Measurements from ENCODE around the gene NEK2. TPM values are rescaled to one million over a fixed set of nuclear protein-coding genes. Genes with fewer than 3 reads are reported as not detected.

The NEK2 gene
- total RNA-seq, 1 donor = 0.52 TPM

DNA sequence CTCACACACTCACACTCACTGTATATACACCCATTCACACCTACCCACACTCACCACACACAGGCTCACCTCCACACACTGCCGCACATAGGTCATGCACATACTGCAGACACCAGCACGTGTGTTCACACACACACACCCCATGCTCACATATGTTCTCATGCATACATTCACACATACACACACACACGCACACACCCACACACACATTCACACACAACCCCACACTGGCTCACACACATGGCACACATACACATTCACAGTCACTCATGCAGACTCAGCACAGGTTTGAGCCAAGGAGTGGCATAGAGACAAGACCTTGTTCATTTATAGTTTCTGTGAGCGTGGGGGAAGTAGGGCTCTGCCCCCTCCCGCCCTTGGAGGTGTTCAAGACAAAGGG, 55.3 kb downstream of the NEK2 start:
- no peaks in the 10 kb centered on the region for H3K4me1 ChIP-seq (ENCODE audit: insufficient read depth, low read length)
- H3K4me3 ChIP-seq (ENCODE audit: low read length) = no peak overlapping the region
- H3K27me3 ChIP-seq (ENCODE audit: insufficient read depth, low read length) = no peaks in the 10 kb centered on the region
- H3K9me3 ChIP-seq (ENCODE audit: low read depth, low read length) = no peaks in the 10 kb centered on the region

DNA sequence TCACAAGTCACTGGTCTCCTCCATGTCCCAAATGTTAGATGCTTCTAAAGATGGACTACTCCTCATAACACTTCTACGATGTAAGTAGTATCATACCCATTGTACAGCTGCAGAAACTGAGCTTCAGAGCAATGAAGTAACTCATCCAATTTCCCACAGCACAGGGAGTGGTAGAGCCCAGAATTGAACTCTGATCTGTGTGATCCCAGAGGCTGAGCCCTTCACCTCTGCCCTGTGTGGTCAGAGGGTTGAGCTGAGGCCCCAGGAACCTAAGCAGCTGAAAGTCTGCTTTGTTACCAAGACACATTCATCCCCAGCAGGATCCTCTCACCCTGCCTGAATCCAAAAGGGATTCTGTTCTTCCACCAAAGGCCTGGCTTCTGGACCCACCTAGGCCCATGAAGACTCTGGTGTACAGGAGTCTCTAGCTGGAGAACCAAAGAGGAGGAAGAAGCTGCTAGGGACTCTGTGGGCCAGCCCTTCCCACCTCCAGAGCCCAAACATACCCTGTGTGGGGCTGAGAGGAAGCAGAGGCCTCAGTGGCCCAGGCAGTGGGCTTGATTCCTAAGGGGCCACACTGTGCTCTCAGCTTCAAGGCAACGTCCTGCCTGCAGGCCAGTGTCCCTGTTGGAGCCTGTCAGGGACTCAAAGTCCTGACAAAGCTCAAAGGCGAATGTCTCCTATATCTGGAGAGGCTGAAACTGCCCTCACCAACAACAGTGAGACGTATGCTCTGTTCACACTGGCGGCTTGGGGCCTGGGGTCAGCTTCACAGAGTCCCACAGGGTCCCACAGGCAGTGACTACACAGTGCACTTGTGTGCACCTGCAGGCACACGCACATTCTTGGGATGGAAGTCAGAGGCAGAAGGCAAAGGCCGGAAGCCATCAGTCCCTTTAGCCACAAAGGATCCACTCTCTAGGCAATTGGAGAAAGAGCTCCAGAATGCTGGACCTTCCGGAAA, 56.1 kb downstream of the NEK2 start:
- no peaks in the 10 kb centered on the region for H3K27me3 ChIP-seq (ENCODE audit: insufficient read depth, low read length)
- peaks cover 6% of the 10 kb centered on the region for H3K4me1 ChIP-seq (ENCODE audit: insufficient read depth, low read length)
- H3K9me3 ChIP-seq (ENCODE audit: low read depth, low read length) = no peaks in the 10 kb centered on the region
- H3K4me3 ChIP-seq (ENCODE audit: low read length) = no peak overlapping the region

DNA sequence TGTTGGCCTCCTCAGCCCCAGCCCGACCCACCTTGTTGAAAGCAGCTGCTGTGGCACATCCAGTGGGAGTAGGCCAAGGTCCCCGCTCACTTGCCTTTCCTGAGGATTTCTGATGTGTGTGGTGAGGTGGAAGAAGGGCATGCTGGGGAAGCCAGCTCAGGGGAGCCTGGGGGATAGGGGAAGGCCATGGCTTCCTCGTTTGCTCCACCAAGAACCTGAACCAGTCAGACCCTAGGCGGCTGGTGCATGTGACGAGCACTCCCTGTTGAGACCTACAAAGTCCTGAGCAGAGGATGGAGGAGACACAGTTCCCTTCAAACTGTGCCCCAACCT, 58.5 kb downstream of the NEK2 start:
- Histone ChIP-seq H3K27me3 (ENCODE audit: insufficient read depth, low read length) (no peaks in the 10 kb centered on the region), H3K9me3 (ENCODE audit: low read depth, low read length) (no peaks in the 10 kb centered on the region), H3K4me1 (ENCODE audit: insufficient read depth, low read length) (peaks cover 30% of the 10 kb centered on the region), H3K4me3 (ENCODE audit: low read length) (no peak overlapping the region)

DNA sequence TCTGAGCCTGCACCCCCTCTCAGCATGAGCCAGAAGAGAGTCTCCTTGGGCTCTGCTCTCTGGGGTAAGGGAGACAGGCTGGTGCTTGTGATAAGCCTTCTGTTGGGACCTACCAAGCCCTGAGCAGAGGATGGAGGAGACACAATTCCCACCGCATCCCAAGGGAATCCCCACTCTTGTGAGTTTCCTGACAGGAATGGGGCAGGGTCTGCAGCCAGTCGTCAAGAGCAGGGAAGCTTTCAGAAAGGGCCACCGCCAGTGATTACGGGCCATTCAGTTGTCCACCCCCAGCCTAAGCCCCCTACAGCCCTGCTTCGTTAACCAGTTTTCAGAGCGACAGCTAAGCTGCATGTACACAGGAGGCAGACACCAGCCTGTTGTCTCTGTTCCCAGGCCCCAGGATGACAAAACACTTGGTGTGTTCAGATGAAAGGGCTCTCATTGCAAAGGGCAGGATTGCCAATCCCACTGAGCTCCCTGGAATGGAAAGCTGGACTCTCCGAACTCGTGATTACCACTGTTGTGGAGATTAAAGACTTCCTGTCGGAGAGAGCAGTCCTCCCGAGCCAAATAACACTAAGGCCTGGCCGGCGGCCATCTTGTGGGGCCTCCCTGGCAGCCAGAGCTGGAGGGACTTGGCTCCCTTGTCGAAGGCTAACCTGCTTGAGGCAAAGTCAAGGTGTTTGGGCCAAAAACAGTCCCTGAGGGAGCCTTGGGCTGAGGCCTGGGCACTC, 59.0 kb downstream of the NEK2 start:
- H3K4me1 ChIP-seq (ENCODE audit: insufficient read depth, low read length) = peaks cover 35% of the 10 kb centered on the region
- no peaks in the 10 kb centered on the region for H3K27me3 ChIP-seq (ENCODE audit: insufficient read depth, low read length)
- no peaks in the 10 kb centered on the region for H3K9me3 ChIP-seq (ENCODE audit: low read depth, low read length)
- H3K4me3 ChIP-seq (ENCODE audit: low read length) = no peak overlapping the region

DNA sequence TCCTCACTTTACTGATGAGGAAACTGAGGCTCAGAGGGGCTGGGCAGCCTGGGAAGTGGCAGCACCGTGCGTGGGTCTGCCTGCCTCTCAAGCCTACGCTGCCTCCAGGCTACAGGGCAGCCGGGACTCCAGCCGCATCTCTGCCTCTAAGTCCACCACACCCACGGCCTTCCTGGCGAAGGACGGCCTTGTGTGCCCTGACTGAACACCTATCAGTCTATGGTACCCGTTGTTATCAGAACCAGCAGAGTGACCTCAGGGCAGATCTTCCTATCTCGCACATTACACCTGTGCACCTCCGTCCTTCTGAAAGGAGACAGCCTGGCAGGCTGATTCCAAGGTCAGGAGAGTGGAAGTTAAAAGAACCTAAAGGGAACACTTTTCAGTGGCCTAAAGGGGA, 60.8 kb downstream of the NEK2 start:
- Histone ChIP-seq H3K27me3 (ENCODE audit: insufficient read depth, low read length) (no peaks in the 10 kb centered on the region), H3K9me3 (ENCODE audit: low read depth, low read length) (no peaks in the 10 kb centered on the region), H3K4me3 (ENCODE audit: low read length) (no peak overlapping the region), H3K4me1 (ENCODE audit: insufficient read depth, low read length) (peaks cover 43% of the 10 kb centered on the region)

DNA sequence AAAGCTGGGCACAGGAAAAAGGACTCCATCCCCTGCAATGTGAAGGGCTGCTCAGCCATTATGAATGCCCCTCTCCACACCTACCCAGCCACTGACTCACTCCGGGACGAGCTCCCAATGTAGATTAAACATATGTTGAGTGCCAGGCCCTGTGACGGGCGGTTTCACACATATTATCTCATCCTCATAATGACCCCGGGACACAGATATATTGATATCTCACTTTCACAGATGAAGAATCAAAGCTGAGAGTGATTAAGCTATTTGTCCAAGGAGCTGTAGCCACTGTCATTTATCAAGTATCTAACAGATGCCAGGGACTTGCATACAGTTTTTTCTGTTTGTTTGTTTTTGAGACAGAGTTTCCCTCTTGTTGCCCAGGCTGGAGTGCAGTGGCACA, 61.5 kb downstream of the NEK2 start:
- Histone ChIP-seq H3K4me3 (ENCODE audit: low read length) (no peak overlapping the region), H3K4me1 (ENCODE audit: insufficient read depth, low read length) (peaks cover 43% of the 10 kb centered on the region), H3K27me3 (ENCODE audit: insufficient read depth, low read length) (no peaks in the 10 kb centered on the region), H3K9me3 (ENCODE audit: low read depth, low read length) (no peaks in the 10 kb centered on the region)

DNA sequence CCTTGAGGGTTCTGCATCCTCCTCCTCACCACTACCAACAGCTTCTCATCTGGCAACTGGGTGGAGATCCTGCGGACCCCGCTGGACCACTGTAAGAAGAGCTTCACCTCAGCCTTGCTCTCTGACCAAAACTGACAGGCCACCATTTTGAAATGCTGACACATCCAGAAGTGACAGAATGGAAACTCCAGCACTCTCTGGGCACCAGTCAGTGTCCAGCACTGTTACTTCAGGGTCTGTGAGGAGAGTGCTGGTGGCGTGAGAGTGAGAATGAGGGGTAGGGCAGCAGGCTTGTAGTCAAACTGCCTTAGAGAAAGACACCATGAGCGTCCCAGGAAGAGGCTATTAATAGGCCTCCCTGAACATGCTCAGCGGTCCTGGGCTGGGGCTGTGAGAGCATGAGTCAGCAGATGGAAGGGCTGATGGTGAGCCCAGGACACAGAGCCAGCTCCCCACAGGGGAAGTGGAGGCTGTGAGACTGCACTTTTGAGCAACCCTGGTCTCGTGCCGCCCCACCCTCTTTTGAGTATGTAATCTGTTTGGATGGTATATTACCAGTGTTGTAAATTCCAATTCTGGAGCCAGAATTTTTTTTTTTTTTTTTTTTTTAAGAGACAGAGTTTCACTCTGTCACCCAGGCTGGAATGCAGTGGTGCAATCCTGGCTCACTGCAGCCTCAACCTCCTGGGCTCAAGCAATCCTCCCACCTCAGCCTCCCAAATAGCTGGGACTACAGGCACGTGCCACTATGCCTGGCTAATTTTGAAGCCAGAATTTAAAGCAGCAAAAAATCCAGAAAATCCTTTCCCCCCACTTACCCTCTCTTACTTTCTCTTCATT, 62.1 kb downstream of the NEK2 start:
- Histone ChIP-seq H3K27me3 (ENCODE audit: insufficient read depth, low read length) (no peaks in the 10 kb centered on the region), H3K4me3 (ENCODE audit: low read length) (no peak overlapping the region), H3K4me1 (ENCODE audit: insufficient read depth, low read length) (peaks cover 46% of the 10 kb centered on the region), H3K9me3 (ENCODE audit: low read depth, low read length) (no peaks in the 10 kb centered on the region)

DNA sequence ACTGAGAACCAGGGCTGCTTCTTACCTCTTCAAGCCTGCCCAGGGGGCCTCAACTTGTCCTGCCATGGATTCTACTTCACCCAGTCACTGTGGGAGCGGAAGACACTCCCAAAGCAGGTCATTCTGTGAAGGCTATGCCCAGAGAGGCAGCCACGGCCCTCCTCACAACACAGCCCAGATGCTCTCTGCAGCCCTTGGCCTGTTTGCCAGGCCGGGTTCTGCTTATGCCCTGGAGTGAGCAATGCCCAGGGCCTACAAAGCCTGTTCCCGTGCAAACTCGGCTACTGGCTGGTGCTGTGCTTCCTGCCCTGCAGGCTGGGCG, 62.7 kb downstream of the NEK2 start:
- no peak overlapping the region for H3K4me3 ChIP-seq (ENCODE audit: low read length)
- H3K4me1 ChIP-seq (ENCODE audit: insufficient read depth, low read length) = peaks cover 52% of the 10 kb centered on the region
- no peaks in the 10 kb centered on the region for H3K27me3 ChIP-seq (ENCODE audit: insufficient read depth, low read length)
- H3K9me3 ChIP-seq (ENCODE audit: low read depth, low read length) = no peaks in the 10 kb centered on the region

Other genes starting within 250 kb of the NEK2 start
- gene RD3, start 183.5 kb downstream of the NEK2 start, total RNA-seq = under 0.01 TPM
- 30.9 TPM for gene SLC30A1, start 96.5 kb downstream of the NEK2 start, total RNA-seq
- gene LPGAT1, start 155.1 kb upstream of the NEK2 start, total RNA-seq = 35.4 TPM

Data from mononuclear cell (primary cell).